Esophagus squamous epithelium (tissue), 4 donors: ENCODE data around the gene HNRNPM.

ENCODE experiments used
- POLR2A ChIP-seq, 4 donors: fragments of 450-650 bp; IDR thresholded peaks; one replicate each; pipeline ENCODE4 v1.6.1; 2017; ENCODE audit warnings: antibody characterized with exemption in 4 of 4, mild to moderate bottlenecking in 4 of 4, moderate library complexity in 3 of 4
- TF ChIP-seq, protein P1 (sequence below), 6 experiments: fragments of 450-650 bp in 4 of 6; fragments of 200-600 bp in 2 of 6; sonication (generic) in 2 of 6; IDR thresholded peaks; one replicate each; pipeline ENCODE4 v1.5.1; 2016 to 2019; ENCODE audit warnings: antibody characterized with exemption in 6 of 6, mild to moderate bottlenecking in 4 of 6, moderate library complexity in 4 of 6

DNA sequence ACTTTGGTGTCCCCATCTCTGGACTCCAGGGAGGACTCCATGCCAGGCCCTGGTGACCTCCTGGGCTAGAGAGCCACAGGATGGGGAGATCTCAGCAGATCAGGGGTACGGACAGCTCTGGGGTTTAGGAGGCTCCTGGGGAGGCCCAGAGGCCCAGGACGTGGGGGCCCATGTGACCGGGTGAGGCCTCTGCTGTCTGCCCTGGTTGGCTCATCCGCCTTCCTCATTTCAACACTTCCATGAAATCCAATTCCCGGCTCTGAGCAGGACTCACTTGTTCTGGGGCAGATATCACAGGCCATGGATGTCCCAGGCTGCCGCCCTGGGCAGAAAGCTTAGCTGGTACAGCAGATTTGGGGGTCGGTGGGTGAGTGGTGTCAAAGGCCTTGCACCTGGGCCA, 58.7 kb downstream of the HNRNPM start:
- TF ChIP-seq, protein P1, sequence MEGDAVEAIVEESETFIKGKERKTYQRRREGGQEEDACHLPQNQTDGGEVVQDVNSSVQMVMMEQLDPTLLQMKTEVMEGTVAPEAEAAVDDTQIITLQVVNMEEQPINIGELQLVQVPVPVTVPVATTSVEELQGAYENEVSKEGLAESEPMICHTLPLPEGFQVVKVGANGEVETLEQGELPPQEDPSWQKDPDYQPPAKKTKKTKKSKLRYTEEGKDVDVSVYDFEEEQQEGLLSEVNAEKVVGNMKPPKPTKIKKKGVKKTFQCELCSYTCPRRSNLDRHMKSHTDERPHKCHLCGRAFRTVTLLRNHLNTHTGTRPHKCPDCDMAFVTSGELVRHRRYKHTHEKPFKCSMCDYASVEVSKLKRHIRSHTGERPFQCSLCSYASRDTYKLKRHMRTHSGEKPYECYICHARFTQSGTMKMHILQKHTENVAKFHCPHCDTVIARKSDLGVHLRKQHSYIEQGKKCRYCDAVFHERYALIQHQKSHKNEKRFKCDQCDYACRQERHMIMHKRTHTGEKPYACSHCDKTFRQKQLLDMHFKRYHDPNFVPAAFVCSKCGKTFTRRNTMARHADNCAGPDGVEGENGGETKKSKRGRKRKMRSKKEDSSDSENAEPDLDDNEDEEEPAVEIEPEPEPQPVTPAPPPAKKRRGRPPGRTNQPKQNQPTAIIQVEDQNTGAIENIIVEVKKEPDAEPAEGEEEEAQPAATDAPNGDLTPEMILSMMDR (IDR thresholded peaks at IDR 0.05) = no peak
- no peak for TF ChIP-seq POLR2A (IDR thresholded peaks at IDR 0.05)
